MM.1S (cell line): ENCODE results near the gene TMEM121.

Source experiments
- CTCF ChIP-seq: fragments of 300-600 bp; sonication (generic); IDR thresholded peaks from 2 replicates; pipeline ENCODE4 v1.5.1; 2016; ENCODE audit warnings: antibody characterized with exemption, low read length, mixed read lengths
- EZH2 ChIP-seq: fragments of 300-600 bp; sonication (generic); optimal IDR thresholded peaks from 2 replicates; pipeline ENCODE3; 2017; ENCODE audit warnings: low read depth, mild to moderate bottlenecking, antibody characterized with exemption, low read length, mixed read lengths
- EZH2phosphoT487 ChIP-seq: fragments of 300-600 bp; sonication (generic); IDR thresholded peaks from 2 replicates; pipeline ENCODE4 v1.6.1; 2018; ENCODE audit warnings: antibody characterized with exemption, low read length

DNA sequence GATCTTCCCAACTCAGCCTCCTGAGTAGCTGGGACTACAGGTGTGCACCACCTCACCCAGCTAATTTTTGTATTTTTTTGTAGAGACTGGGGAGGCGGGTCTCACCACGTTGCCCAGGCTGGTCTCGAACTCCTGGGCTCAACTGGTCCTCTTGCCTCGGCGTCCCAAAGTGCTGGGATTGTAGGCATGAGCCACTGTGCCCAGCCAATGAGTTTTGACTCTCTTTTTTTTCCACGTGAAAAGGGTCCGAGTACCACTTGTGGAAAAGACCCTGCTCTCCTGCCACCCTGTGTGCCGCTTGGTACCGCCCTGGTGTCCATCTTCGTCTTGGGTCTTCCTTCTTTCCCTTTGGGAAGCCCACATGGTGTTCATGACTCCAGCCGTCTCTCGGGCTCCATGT is 17.8 kb upstream of the TMEM121 start:
- no peak for TF ChIP-seq CTCF
- TF ChIP-seq EZH2, result no peak
- no peak for TF ChIP-seq EZH2phosphoT487
